GM19035 (cell line): ENCODE measurements around the gene ATMIN.

Experiments
- ATAC-seq: cut with Tn5 transposase; IDR thresholded peaks from one replicate; pipeline ENCODE4 v1.9.1; 2021; ENCODE audit not compliant: unreplicated experiment

Gene ATMIN

GRCh38 chr16:81005610-81006161, 30.0 kb upstream of the ATMIN start:
- no peak for ATAC-seq

GRCh38 chr16:81006211-81006812, 29.3 kb upstream of the ATMIN start:
- ATAC-seq = peak; percentile 34

GRCh38 chr16:81006813-81007695, 28.6 kb upstream of the ATMIN start, which contains the start of the genes CENPN and CMC2:
CENPN (plus strand) TSS chr16:81007214; CDS start chr16:81011940, 4,726 bp downstream.
CMC2 (minus strand) TSS chr16:81006885; CDS start chr16:80997394, 9,491 bp downstream.
- peak; percentile 84 for ATAC-seq

GRCh38 chr16:81008505-81008789, 27.2 kb upstream of the ATMIN start:
- no peak for ATAC-seq

GRCh38 chr16:81012974-81013373, 22.7 kb upstream of the ATMIN start:
- ATAC-seq = no peak

GRCh38 chr16:81014672-81015071, 21.0 kb upstream of the ATMIN start:
- ATAC-seq = no peak

- ATAC-seq = no peak
Measured at GRCh38 chr16:81018496-81018895, 17.1 kb upstream of the ATMIN start.

GRCh38 chr16:81026429-81026828, 9.2 kb upstream of the ATMIN start:
- no peak for ATAC-seq

- ATAC-seq = no peak
Measured at GRCh38 chr16:81029930-81030604, 5.6 kb upstream of the ATMIN start.

GRCh38 chr16:81035975-81036750, 521 bp downstream of the ATMIN start:
- ATAC-seq = peak; percentile 49

GRCh38 chr16:81036751-81037350, 1.2 kb downstream of the ATMIN start:
- ATAC-seq = no peak

GRCh38 chr16:81040131-81040530, 4.5 kb downstream of the ATMIN start:
- ATAC-seq = no peak

- no peak for ATAC-seq
Measured at GRCh38 chr16:81040842-81041241, 5.2 kb downstream of the ATMIN start.

GRCh38 chr16:81041696-81042095, 6.1 kb downstream of the ATMIN start:
- no peak for ATAC-seq

- no peak for ATAC-seq
Measured at GRCh38 chr16:81042821-81043220, 7.2 kb downstream of the ATMIN start.

GRCh38 chr16:81053761-81054160, 18.1 kb downstream of the ATMIN start:
- ATAC-seq = no peak

GRCh38 chr16:81060576-81061306, 25.1 kb downstream of the ATMIN start:
- no peak for ATAC-seq

- ATAC-seq = no peak
Measured at GRCh38 chr16:81061307-81061640, 25.6 kb downstream of the ATMIN start.

GRCh38 chr16:81061871-81062608, 26.4 kb downstream of the ATMIN start:
- ATAC-seq = no peak
